ENCODE measurements around the gene PLB1.

PLB1 gene

GRCh38 chr2:28495551-28496250 lies at the start of gene PLB1:
Gene PLB1 (plus strand): TSS chr2:28496060. CDS start chr2:28496115, 55 bp downstream.
- no peak for DNase-seq

- no peak for DNase-seq
Measured at GRCh38 chr2:28446531-28446930, 49.3 kb upstream of the PLB1 start.

- no peak for DNase-seq
Measured at GRCh38 chr2:28447086-28447485, 48.8 kb upstream of the PLB1 start.

GRCh38 chr2:28447943-28448792 lies 47.7 kb upstream of the PLB1 start:
- DNase-seq, result no peak

- no peak for DNase-seq
Measured at GRCh38 chr2:28448793-28449100, 47.1 kb upstream of the PLB1 start.

GRCh38 chr2:28449126-28449487 lies 46.8 kb upstream of the PLB1 start:
- no peak for DNase-seq

- DNase-seq, result no peak
Measured at GRCh38 chr2:28449488-28450395, 46.1 kb upstream of the PLB1 start.

GRCh38 chr2:28450901-28451565 lies 44.8 kb upstream of the PLB1 start:
- no peak for DNase-seq

- DNase-seq, result no peak
Measured at GRCh38 chr2:28451793-28452533, 43.9 kb upstream of the PLB1 start.

- DNase-seq, result peak in 1 of 2 experiments; percentile 58
Measured at GRCh38 chr2:28452534-28453081, 43.3 kb upstream of the PLB1 start.

GRCh38 chr2:28453396-28453795 lies 42.5 kb upstream of the PLB1 start:
- no peak for DNase-seq

- DNase-seq, result no peak
Measured at GRCh38 chr2:28454016-28454930, 41.6 kb upstream of the PLB1 start.

- no peak for DNase-seq
Measured at GRCh38 chr2:28457237-28457636, 38.6 kb upstream of the PLB1 start.

GRCh38 chr2:28461056-28461455 lies 34.8 kb upstream of the PLB1 start:
- DNase-seq, result no peak

- DNase-seq, result no peak
Measured at GRCh38 chr2:28462122-28462521, 33.7 kb upstream of the PLB1 start.

- no peak for DNase-seq
Measured at GRCh38 chr2:28463211-28463816, 32.5 kb upstream of the PLB1 start.

GRCh38 chr2:28463893-28464292 lies 32.0 kb upstream of the PLB1 start:
- no peak for DNase-seq

- DNase-seq, result no peak
Measured at GRCh38 chr2:28465148-28465885, 30.5 kb upstream of the PLB1 start.

- no peak for DNase-seq
Measured at GRCh38 chr2:28469304-28469703, 26.6 kb upstream of the PLB1 start.
